ENCODE data around the gene TUBB6.

GRCh38 chr18:12309683-12310198 lies 1.7 kb downstream of the TUBB6 start:
- no peak for TF ChIP-seq EP300 (IDR thresholded peaks at IDR 0.05; ENCODE audit: low read depth)
- TF ChIP-seq, protein P1, sequence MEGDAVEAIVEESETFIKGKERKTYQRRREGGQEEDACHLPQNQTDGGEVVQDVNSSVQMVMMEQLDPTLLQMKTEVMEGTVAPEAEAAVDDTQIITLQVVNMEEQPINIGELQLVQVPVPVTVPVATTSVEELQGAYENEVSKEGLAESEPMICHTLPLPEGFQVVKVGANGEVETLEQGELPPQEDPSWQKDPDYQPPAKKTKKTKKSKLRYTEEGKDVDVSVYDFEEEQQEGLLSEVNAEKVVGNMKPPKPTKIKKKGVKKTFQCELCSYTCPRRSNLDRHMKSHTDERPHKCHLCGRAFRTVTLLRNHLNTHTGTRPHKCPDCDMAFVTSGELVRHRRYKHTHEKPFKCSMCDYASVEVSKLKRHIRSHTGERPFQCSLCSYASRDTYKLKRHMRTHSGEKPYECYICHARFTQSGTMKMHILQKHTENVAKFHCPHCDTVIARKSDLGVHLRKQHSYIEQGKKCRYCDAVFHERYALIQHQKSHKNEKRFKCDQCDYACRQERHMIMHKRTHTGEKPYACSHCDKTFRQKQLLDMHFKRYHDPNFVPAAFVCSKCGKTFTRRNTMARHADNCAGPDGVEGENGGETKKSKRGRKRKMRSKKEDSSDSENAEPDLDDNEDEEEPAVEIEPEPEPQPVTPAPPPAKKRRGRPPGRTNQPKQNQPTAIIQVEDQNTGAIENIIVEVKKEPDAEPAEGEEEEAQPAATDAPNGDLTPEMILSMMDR (IDR thresholded peaks at IDR 0.05): no peak

Measured in transverse colon (tissue), 3 donors.